K562 (cell line): ENCODE data around the gene SLC28A1. TPM values are rescaled to one million over a fixed set of nuclear protein-coding genes. Genes with fewer than 3 reads are reported as not detected.

ENCODE experiments used
- ATAC-seq: fragments of 200-7000 bp; cut with Tn5 transposase; 3 replicates; pipeline ENCODE4 v1.9.1; 2020; ENCODE audit warnings: moderate library complexity
- BruUV-seq: library from RNA; stranded (reverse); fragments of 400-500 nt; replicated peaks from 2 replicates; lab custom pipeline; 2021; lab: Mats Ljungman, UMichigan
- CTCF ChIA-PET: fragments of 300-600 bp; formaldehyde crosslinking; extraction: SDS; loops from one replicate; lab custom pipeline; 2021; ENCODE audit warnings: low intra/inter-chr PET ratio; lab: Yijun Ruan, JAX
- POLR2A ChIA-PET: fragments of 300-600, 350-650 bp; sonication (Branson Sonifier 250); formaldehyde crosslinking; extraction: SDS; loops from one replicate; lab custom pipeline; 2021; ENCODE audit warnings: antibody characterized with exemption, inconsistent platforms; lab: Yijun Ruan, JAX
- DNase-seq, 4 experiments: peaks; one replicate each; pipeline versions ENCODE4 v3.0.0 to v3.0.0-alpha.2; 2011 to 2018; ENCODE audit warnings: low spot score in 3 of 4, mixed read lengths in 3 of 4; ENCODE audit errors: extremely low read depth in 1 of 4
- FAIRE-seq: peaks from 2 replicates; lab custom pipeline; 2011; peaks lifted over from hg19 to GRCh38; lab: Jason Lieb, UNC
- H2AFZ ChIP-seq: 2 replicates; pipeline ENCODE4 v1.6.0; 2011; ENCODE audit warnings: low read depth, low read length, control low read depth, inconsistent platforms
- H3K27ac ChIP-seq: fragments of 200-600 bp; 3 replicates; pipeline ENCODE4 v1.8.0; 2011; ENCODE audit warnings: low read depth, mild to moderate bottlenecking, control low read depth, inconsistent platforms, low read length, moderate library complexity, mixed read lengths; ENCODE audit errors: extremely low read depth
- H3K27me3 ChIP-seq, 2 experiments: fragments of 300-600 bp in 1 of 2; 2 replicates in 1 of 2; 3 replicates in 1 of 2; pipeline versions ENCODE4 v1.6.0 to v1.8.0; 2011; ENCODE audit warnings: inconsistent platforms in 2 of 2, low read length in 2 of 2, mild to moderate bottlenecking in 1 of 2, mixed read lengths in 1 of 2, moderate library complexity in 1 of 2; ENCODE audit not compliant: control insufficient read depth in 2 of 2, insufficient read depth in 2 of 2
- H3K36me3 ChIP-seq: fragments of 300-600 bp; 3 replicates; pipeline ENCODE4 v1.8.0; 2011; ENCODE audit warnings: mild to moderate bottlenecking, low read length, inconsistent platforms; ENCODE audit not compliant: control insufficient read depth, insufficient read depth
- H3K4me1 ChIP-seq, 2 experiments: fragments of 200-600 bp in 1 of 2; replicated peaks in 1 of 2; 2 replicates in 1 of 2; 3 replicates in 1 of 2; pipeline versions ENCODE4 v1.5.1 to v1.8.0; 2011; ENCODE audit warnings: inconsistent platforms in 2 of 2, low read length in 2 of 2, mild to moderate bottlenecking in 1 of 2, mixed read lengths in 1 of 2, moderate library complexity in 1 of 2; ENCODE audit not compliant: control insufficient read depth in 2 of 2, insufficient read depth in 2 of 2
- H3K4me2 ChIP-seq: 2 replicates; pipeline ENCODE4 v1.6.1; 2011; ENCODE audit warnings: low read length, control low read depth, inconsistent platforms, mixed read lengths; ENCODE audit not compliant: insufficient read depth
- H3K4me3 ChIP-seq: fragments of 200-600 bp; sonication (generic), shearing (Covaris generic); 2 replicates; pipeline ENCODE4 v1.5.1; 2016; ENCODE audit warnings: control low read depth, inconsistent platforms
- H3K79me2 ChIP-seq: fragments of 200-600 bp; 3 replicates; pipeline ENCODE4 v1.8.0; 2011; ENCODE audit warnings: low read length, inconsistent platforms; ENCODE audit not compliant: control insufficient read depth, insufficient read depth
- H3K9ac ChIP-seq, 2 experiments: 2 replicates each; pipeline versions ENCODE4 v1.6.0 to v1.6.1; 2011; ENCODE audit warnings: low read depth in 2 of 2, low read length in 2 of 2, control low read depth in 1 of 2, inconsistent platforms in 1 of 2, mild to moderate bottlenecking in 1 of 2, mixed read lengths in 1 of 2; ENCODE audit not compliant: insufficient read depth in 1 of 2
- H3K9me1 ChIP-seq: one replicate; pipeline ENCODE4 v1.6.0; 2011; ENCODE audit warnings: inconsistent platforms, mild to moderate bottlenecking, low read length, moderate library complexity; ENCODE audit not compliant: control insufficient read depth, insufficient read depth
- H3K9me3 ChIP-seq: replicated peaks from 2 replicates; pipeline ENCODE4 v1.5.1; 2011; ENCODE audit warnings: low read depth, low read length, inconsistent platforms; ENCODE audit not compliant: control insufficient read depth, insufficient read depth
- H4K20me1 ChIP-seq: replicated peaks from 2 replicates; pipeline ENCODE4 v1.6.1; 2011; ENCODE audit warnings: low read length, inconsistent platforms, mixed read lengths; ENCODE audit not compliant: control insufficient read depth, insufficient read depth
- CEBPG ChIP-seq, 3 experiments: fragments of 200-800 bp in 1 of 3; sonication (Bioruptor generic) in 1 of 3; sonication (generic) in 1 of 3; formaldehyde crosslinking in 1 of 3; IDR thresholded peaks in 2 of 3; conservative IDR thresholded peaks in 1 of 3; 2 replicates each; pipeline versions ENCODE4 v1.6.1 to v1.8.0; 2016 to 2022; ENCODE audit warnings: missing compliant biosample characterization in 2 of 3, missing genetic modification characterization in 2 of 3, mild to moderate bottlenecking in 1 of 3, missing genetic modification reagents in 1 of 3
- CREB1 ChIP-seq, 2 experiments: sonication (generic) in 1 of 2; formaldehyde crosslinking in 1 of 2; IDR thresholded peaks; 2 replicates each; pipeline versions ENCODE4 v1.6.1 to v1.8.0; 2012 to 2022; ENCODE audit warnings: inconsistent platforms in 1 of 2, mild to moderate bottlenecking in 1 of 2, missing genetic modification reagents in 1 of 2, moderate library complexity in 1 of 2
- HES1 ChIP-seq: fragments of 450-650 bp; IDR thresholded peaks from 2 replicates; pipeline ENCODE4 v1.6.1; 2016; ENCODE audit warnings: low read depth, mild to moderate bottlenecking, moderate library complexity
- JUNB ChIP-seq: fragments of 450-650 bp; formaldehyde crosslinking; conservative IDR thresholded peaks from 2 replicates; pipeline ENCODE4 v1.4.0; 2020; ENCODE audit warnings: mild to moderate bottlenecking
- MCM2 ChIP-seq: fragments of 450-650 bp; IDR thresholded peaks from 2 replicates; pipeline ENCODE4 v1.6.1; 2017; ENCODE audit warnings: low read depth, mild to moderate bottlenecking
- MTA3 ChIP-seq: fragments of 450-650 bp; formaldehyde crosslinking; IDR thresholded peaks from 2 replicates; pipeline ENCODE4 v1.6.1; 2017; ENCODE audit warnings: mild to moderate bottlenecking, borderline replicate concordance
- NEUROD1 ChIP-seq: fragments of 150-350 bp; IDR thresholded peaks from 2 replicates; pipeline ENCODE4 v1.6.1; 2014; ENCODE audit warnings: borderline replicate concordance, low read length, low read depth; ENCODE audit not compliant: partially characterized antibody
- PHF8 ChIP-seq: fragments of 200-600 bp; sonication (generic); IDR thresholded peaks from 2 replicates; pipeline ENCODE4 v1.6.1; 2012; ENCODE audit warnings: mixed run types, mild to moderate bottlenecking, inconsistent platforms, low read length, moderate library complexity, borderline replicate concordance
- PPARD ChIP-seq: fragments of 250-450 bp; sonication (Bioruptor Pico); IDR thresholded peaks from 2 replicates; pipeline ENCODE4 v1.8.0; 2022; ENCODE audit warnings: inconsistent platforms, mild to moderate bottlenecking, moderate library complexity
- PRMT5 ChIP-seq: sonication (generic); formaldehyde crosslinking; IDR thresholded peaks from 2 replicates; pipeline ENCODE4 v1.5.0; 2020; ENCODE audit warnings: missing genetic modification reagents
- PYGO2 ChIP-seq: fragments of 450-650 bp; IDR thresholded peaks from 2 replicates; pipeline ENCODE4 v1.6.1; 2016; ENCODE audit warnings: mild to moderate bottlenecking, missing genetic modification characterization, moderate library complexity, missing compliant biosample characterization
- SMAD4 ChIP-seq: fragments of 250-450 bp; sonication (Bioruptor Pico); conservative IDR thresholded peaks from 2 replicates; pipeline ENCODE4 v1.8.0; 2021; ENCODE audit warnings: inconsistent platforms, mild to moderate bottlenecking, moderate library complexity
- TARDBP ChIP-seq: fragments of 450-650 bp; IDR thresholded peaks from 2 replicates; pipeline ENCODE4 v1.6.1; 2016
- TCF7L2 ChIP-seq: fragments of 150-350 bp; IDR thresholded peaks from 2 replicates; pipeline ENCODE4 v1.6.1; 2016; ENCODE audit warnings: low read depth, mild to moderate bottlenecking, low read length, moderate library complexity
- TRIM28 ChIP-seq: fragments of 450-650 bp; IDR thresholded peaks from 2 replicates; pipeline ENCODE4 v1.6.1; 2017
- ZBTB8A ChIP-seq: fragments of 450-650 bp; IDR thresholded peaks from 2 replicates; pipeline ENCODE4 v1.6.1; 2018; ENCODE audit warnings: mild to moderate bottlenecking, moderate library complexity; ENCODE audit not compliant: partially characterized antibody
- ZNF143 ChIP-seq: sonication (generic); formaldehyde crosslinking; IDR thresholded peaks from 2 replicates; pipeline ENCODE4 v1.9.0; 2022; ENCODE audit warnings: mild to moderate bottlenecking, missing genetic modification reagents
- ZNF212 ChIP-seq: fragments of 450-650 bp; formaldehyde crosslinking; IDR thresholded peaks from 2 replicates; pipeline ENCODE4 v1.4.0; 2020; ENCODE audit warnings: mild to moderate bottlenecking
- WGBS: fragments of 100-300 bp; shearing (Covaris generic); methylation state at CpG from one replicate; pipeline ENCODE4 v1.1.6; 2016; ENCODE audit warnings: low coverage, mixed read lengths; ENCODE audit not compliant: insufficient coverage; ENCODE audit errors: missing lambda C conversion rate; 5-methylcytosine and 5-hydroxymethylcytosine counted together
- in situ Hi-C: fragments of 300-500 bp; cut with MboI; formaldehyde crosslinking; loops from 4 replicates; pipeline ENCODE4 v1.15.0; 2018; ENCODE audit warnings: inconsistent platforms, mixed read lengths
- intact Hi-C: fragments of 100-400 bp; cut with micrococcal nuclease; formaldehyde crosslinking; loops from 2 replicates; pipeline ENCODE4 v1.14.2; 2022
- polyA plus RNA-seq, 8 experiments: library from polyadenylated mRNA; depleted of rRNA in 4 of 8; stranded (reverse) in 5 of 8; unstranded in 3 of 8; fragments of >200 nt; fragmentation: Nextera tagmentation in 2 of 8; fragmentation: Illumina TruSeq in 1 of 8; extraction: Ambion mirVana in 2 of 8; extraction: Trizol in 1 of 8; gene quantifications; 2 replicates each; pipeline versions ENCODE4 v1.2.1 to v1.2.3, GENCODE V29; 2011 to 2014; ENCODE audit warnings: inconsistent platforms in 1 of 8, missing spikeins in 1 of 8
- total RNA-seq, 7 experiments: library from RNA; depleted of rRNA in 6 of 7; stranded (reverse); fragments of >200 nt in 6 of 7; fragmentation: Illumina TruSeq in 2 of 7; extraction: Trizol in 2 of 7; gene quantifications; 2 replicates each; pipeline versions ENCODE4 v1.2.1 to v1.2.3, GENCODE V29; 2011 to 2021; ENCODE audit warnings: low replicate concordance in 1 of 7
- TF ChIP-seq, protein P1 (sequence below): fragments of 250-450 bp; sonication (Bioruptor Pico); IDR thresholded peaks from 2 replicates; pipeline ENCODE4 v1.9.0; 2021; ENCODE audit warnings: mild to moderate bottlenecking
- TF ChIP-seq, protein P2 (sequence below), 2 experiments: fragments of 450-650 bp in 1 of 2; sonication (generic) in 1 of 2; formaldehyde crosslinking; conservative IDR thresholded peaks; 2 replicates each; pipeline versions ENCODE4 v1.4.0 to v1.8.1; 2020 to 2022; ENCODE audit warnings: mild to moderate bottlenecking in 1 of 2, missing genetic modification reagents in 1 of 2

The SLC28A1 gene
- total and polyA plus RNA-seq, 9 of the 15 experiments (the other 6 are each of a cell fraction or from before 2014, with no cell fraction given) = 0.04 TPM; not detected in 8

GRCh38 chr15:84892786-84893307, 8.4 kb downstream of the SLC28A1 start:
- H3K9ac ChIP-seq = no peak overlapping the region
- H3K9me1 ChIP-seq = no peaks in the 10 kb centered on the region
- H4K20me1 ChIP-seq = no peaks in the 10 kb centered on the region
- H3K4me3 ChIP-seq = no peak overlapping the region
- ATAC-seq (no peak), DNase-seq (no peak), FAIRE-seq (no peak)
- H3K4me2 ChIP-seq = no peak overlapping the region
- ChIA-PET POLR2A (interaction anchor here (0.7 to 2.2 kb wide), 3 partner anchors 10 to 17 kb away, joined by 3 to 8 read pairs (median 4); no protein-coding TSS in a partner anchor), CTCF (no interaction called here)
- H3K79me2 ChIP-seq = no peaks in the 10 kb centered on the region
- peaks cover 0 to 6% of the 10 kb centered on the region in 2 experiments; a peak in 2 of 5 replicates for H3K4me1 ChIP-seq
- H3K36me3 ChIP-seq = no peaks in the 10 kb centered on the region
- no peak overlapping the region for H2AFZ ChIP-seq
- H3K27ac ChIP-seq = no peak overlapping the region
- TF ChIP-seq SMAD4 (CRISPR knock-in tag) (no peak), MCM2 (no peak), JUNB (no peak), CEBPG (CRISPR knock-in tag; IDR thresholded peaks at IDR 0.05) (no peak), CEBPG (tag; conservative IDR thresholded peaks at IDR 0.05 in 1 of 2, IDR thresholded peaks at IDR 0.05 in 1 of 2) (no peak), CREB1 (IDR thresholded peaks at IDR 0.05) (no peak), CREB1 (CRISPR knock-in tag; IDR thresholded peaks at IDR 0.05) (no peak), PRMT5 (CRISPR knock-in tag) (no peak), ZBTB8A (no peak), PYGO2 (tag) (no peak), TCF7L2 (no peak), NEUROD1 (no peak), HES1 (no peak), PPARD (CRISPR knock-in tag) (no peak), TRIM28 (no peak), MTA3 (no peak), ZNF143 (CRISPR knock-in tag) (no peak), ZNF212 (CRISPR knock-in tag) (no peak), TARDBP (no peak), PHF8 (no peak)
- TF ChIP-seq, protein P1, sequence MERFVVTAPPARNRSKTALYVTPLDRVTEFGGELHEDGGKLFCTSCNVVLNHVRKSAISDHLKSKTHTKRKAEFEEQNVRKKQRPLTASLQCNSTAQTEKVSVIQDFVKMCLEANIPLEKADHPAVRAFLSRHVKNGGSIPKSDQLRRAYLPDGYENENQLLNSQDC (CRISPR knock-in tag) = no peak
- TF ChIP-seq, protein P2, sequence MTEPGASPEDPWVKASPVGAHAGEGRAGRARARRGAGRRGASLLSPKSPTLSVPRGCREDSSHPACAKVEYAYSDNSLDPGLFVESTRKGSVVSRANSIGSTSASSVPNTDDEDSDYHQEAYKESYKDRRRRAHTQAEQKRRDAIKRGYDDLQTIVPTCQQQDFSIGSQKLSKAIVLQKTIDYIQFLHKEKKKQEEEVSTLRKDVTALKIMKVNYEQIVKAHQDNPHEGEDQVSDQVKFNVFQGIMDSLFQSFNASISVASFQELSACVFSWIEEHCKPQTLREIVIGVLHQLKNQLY (CRISPR knock-in tag; conservative IDR thresholded peaks at IDR 0.05) = no peak
- in situ Hi-C loops (loop anchor here (25.0 kb wide), 1 partner anchor 306 kb away; no protein-coding TSS in a partner anchor), intact Hi-C loops (no loop called here)
- H3K9me3 ChIP-seq = no peaks in the 10 kb centered on the region
- no TSS peak for BruUV-seq
- WGBS = 4% methylated on average over 7 of the region's 10 CpGs
- H3K27me3 ChIP-seq = peaks cover 14 to 38% of the 10 kb centered on the region in 2 experiments; a peak in 4 of 5 replicates
